NT2/D1 (cell line): ENCODE measurements around the gene CD300LG.

Experiments used
- DNase-seq: peaks from one replicate; pipeline ENCODE4 v3.0.0-alpha.2; 2011; ENCODE audit warnings: low read depth, low spot score
- H3K27me3 ChIP-seq: 2 replicates; pipeline ENCODE4 v1.6.0; 2011; ENCODE audit warnings: mild to moderate bottlenecking; ENCODE audit not compliant: insufficient read length, insufficient read depth
- H3K36me3 ChIP-seq: 2 replicates; pipeline ENCODE4 v1.6.1; 2011; ENCODE audit warnings: mild to moderate bottlenecking, low read length, mixed read lengths; ENCODE audit not compliant: insufficient read depth, insufficient read length
- H3K4me1 ChIP-seq: 2 replicates; pipeline ENCODE4 v1.5.1; 2011; ENCODE audit not compliant: insufficient read depth, insufficient read length
- H3K4me3 ChIP-seq: 2 replicates; pipeline ENCODE4 v1.5.1; 2011; ENCODE audit warnings: low read depth; ENCODE audit not compliant: insufficient read length
- H3K9ac ChIP-seq: 2 replicates; pipeline ENCODE4 v1.6.0; 2011; ENCODE audit warnings: low read depth; ENCODE audit not compliant: insufficient read length
- H3K9me3 ChIP-seq: 2 replicates; pipeline ENCODE4 v1.5.1; 2011; ENCODE audit warnings: mild to moderate bottlenecking, low read length; ENCODE audit not compliant: insufficient read depth
- SUZ12 ChIP-seq: IDR thresholded peaks from 2 replicates; pipeline ENCODE4 v1.6.1; 2011; ENCODE audit not compliant: insufficient read length, insufficient read depth; ENCODE audit errors: extremely low read depth
- YY1 ChIP-seq: IDR thresholded peaks from 2 replicates; pipeline ENCODE4 v1.6.1; 2011; ENCODE audit not compliant: insufficient read length, insufficient read depth
- ZNF274 ChIP-seq: IDR thresholded peaks from 2 replicates; pipeline ENCODE4 v1.6.1; 2011; ENCODE audit warnings: mild to moderate bottlenecking, low read depth, low read length

CD300LG gene

GRCh38 chr17:43897831-43898230 lies 50.9 kb downstream of the CD300LG start:
- H3K9me3 ChIP-seq = no peaks in the 10 kb centered on the region
- no peak overlapping the region for H3K9ac ChIP-seq
- no peak for DNase-seq
- no peak for TF ChIP-seq ZNF274
- no peak for TF ChIP-seq YY1
- TF ChIP-seq SUZ12 = no peak
- H3K27me3 ChIP-seq = peaks cover 10% of the 10 kb centered on the region
- peaks cover 6% of the 10 kb centered on the region for H3K36me3 ChIP-seq
- peaks cover 18% of the 10 kb centered on the region for H3K4me1 ChIP-seq
- H3K4me3 ChIP-seq = no peak overlapping the region

GRCh38 chr17:43898446-43898845 lies 51.5 kb downstream of the CD300LG start:
- TF ChIP-seq YY1 = no peak
- no peak for TF ChIP-seq SUZ12
- TF ChIP-seq ZNF274 = no peak
- DNase-seq = no peak
- Histone ChIP-seq H3K4me1 (peaks cover 16% of the 10 kb centered on the region), H3K9me3 (no peaks in the 10 kb centered on the region), H3K27me3 (peaks cover 10% of the 10 kb centered on the region), H3K4me3 (no peak overlapping the region), H3K36me3 (peaks cover 6% of the 10 kb centered on the region), H3K9ac (no peak overlapping the region)

GRCh38 chr17:43900183-43900857 lies 53.3 kb downstream of the CD300LG start:
- Histone ChIP-seq H3K36me3 (peaks cover 2% of the 10 kb centered on the region), H3K9me3 (no peaks in the 10 kb centered on the region), H3K9ac (peak overlapping the region; percentile 78), H3K4me3 (peak overlapping the region; percentile 58), H3K4me1 (peaks cover 18% of the 10 kb centered on the region), H3K27me3 (peaks cover 15% of the 10 kb centered on the region)
- peak; percentile 66 for DNase-seq
- no peak for TF ChIP-seq ZNF274
- TF ChIP-seq YY1 = no peak
- no peak for TF ChIP-seq SUZ12

DNA sequence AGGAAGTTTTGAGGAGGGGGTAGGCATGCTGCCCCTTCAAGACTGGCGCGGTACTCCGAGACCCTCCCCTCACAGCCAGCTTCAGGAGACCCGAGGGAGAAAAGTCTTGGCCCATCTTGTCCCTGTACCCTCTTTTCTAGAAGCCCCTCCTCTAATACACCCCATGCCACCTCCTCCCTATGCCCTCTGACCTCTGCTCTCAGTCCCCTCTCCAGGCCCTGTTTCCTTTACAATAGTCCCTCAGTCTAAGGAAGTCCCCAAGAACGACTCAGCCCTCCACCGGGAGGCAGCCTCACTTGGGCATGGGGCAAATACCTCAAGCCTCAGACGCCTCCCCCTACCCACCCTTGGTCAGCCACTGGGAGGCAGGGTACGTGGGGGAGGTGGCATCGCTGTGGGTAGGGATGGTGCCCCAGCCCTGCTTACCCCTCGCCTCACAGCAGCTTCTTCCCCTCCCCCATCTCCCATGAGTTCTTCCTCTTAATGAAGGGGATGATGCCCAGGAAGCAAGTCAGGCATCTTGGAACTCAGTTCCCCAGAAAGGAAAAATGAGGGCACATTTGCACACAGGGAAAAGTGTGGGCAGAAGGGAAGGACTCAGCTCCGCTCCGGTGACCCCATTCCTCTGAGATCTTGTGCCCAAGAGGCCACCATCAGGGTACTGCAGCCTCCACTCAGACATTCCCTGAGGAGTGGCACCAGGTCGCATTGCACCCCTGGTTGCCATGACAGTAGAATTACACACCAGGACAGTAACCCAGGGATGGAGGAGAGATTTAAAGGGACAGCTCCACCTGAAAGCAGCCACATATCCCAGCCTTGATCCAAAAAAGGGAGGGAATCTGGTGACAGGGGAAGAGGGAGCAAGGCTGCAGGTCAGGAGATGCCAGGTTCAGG lies 54.1 kb downstream of the CD300LG start:
- TF ChIP-seq ZNF274 = no peak
- TF ChIP-seq YY1 = no peak
- TF ChIP-seq SUZ12 = no peak
- Histone ChIP-seq H3K9ac (peak overlapping the region; percentile 78), H3K4me1 (peaks cover 23% of the 10 kb centered on the region), H3K4me3 (peak overlapping the region; percentile 58), H3K9me3 (no peaks in the 10 kb centered on the region), H3K36me3 (peaks cover 2% of the 10 kb centered on the region), H3K27me3 (peaks cover 15% of the 10 kb centered on the region)
- no peak for DNase-seq

GRCh38 chr17:43901861-43902589 lies 55.0 kb downstream of the CD300LG start:
- H3K9me3 ChIP-seq = no peaks in the 10 kb centered on the region
- peaks cover 23% of the 10 kb centered on the region for H3K4me1 ChIP-seq
- no peak for DNase-seq
- H3K27me3 ChIP-seq = peaks cover 15% of the 10 kb centered on the region
- H3K36me3 ChIP-seq = no peaks in the 10 kb centered on the region
- TF ChIP-seq YY1 (no peak), ZNF274 (no peak), SUZ12 (no peak)
- H3K4me3 ChIP-seq = no peak overlapping the region
- peak overlapping the region; percentile 3 for H3K9ac ChIP-seq

- peaks cover 33% of the 10 kb centered on the region for H3K27me3 ChIP-seq
- peak overlapping the region; percentile 70 for H3K4me3 ChIP-seq
- peak overlapping the region; percentile 44 for H3K9ac ChIP-seq
- H3K36me3 ChIP-seq = no peaks in the 10 kb centered on the region
- DNase-seq = no peak
- no peaks in the 10 kb centered on the region for H3K9me3 ChIP-seq
- peaks cover 19% of the 10 kb centered on the region for H3K4me1 ChIP-seq
- no peak for TF ChIP-seq SUZ12
- no peak for TF ChIP-seq ZNF274
- no peak for TF ChIP-seq YY1
Observed at GRCh38 chr17:43905400-43905984, 58.5 kb downstream of the CD300LG start.
